ENCODE data around the gene UTF1.

- TF ChIP-seq GATA2 (IDR thresholded peaks at IDR 0.05; ENCODE audit: low read depth, low read length) (no peak), GATA3 (IDR thresholded peaks at IDR 0.05; ENCODE audit: low read depth, low read length) (no peak)
These were observed 574 bp downstream of the UTF1 start for GRCh38 chr10:133230387-133231195.

All from SH-SY5Y (cell line).